ENCODE data around the gene KRT71.
A peak's percentile ranks its signal among the peaks of the same experiment; 100 is the strongest.

Gene KRT71

DNA sequence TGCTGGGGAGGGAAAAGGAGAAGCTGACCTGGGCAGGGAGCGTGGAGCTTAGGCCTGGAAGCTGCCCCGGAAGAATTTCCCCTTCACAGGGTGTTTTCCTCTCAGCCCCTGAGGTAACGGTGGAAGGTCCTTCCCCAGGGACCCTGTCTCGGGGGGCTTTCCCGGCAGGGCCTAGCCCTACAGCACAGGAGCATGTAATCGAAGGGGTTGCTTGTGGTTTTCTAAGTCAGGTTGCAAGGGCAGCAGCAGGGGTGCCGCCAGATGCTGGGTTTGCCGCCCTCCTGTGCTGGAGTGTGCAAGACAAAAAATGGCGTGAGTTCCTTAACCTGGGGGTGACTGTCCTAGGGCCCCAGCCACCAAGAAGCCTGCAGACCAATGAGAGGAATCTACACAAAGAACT, 22.3 kb upstream of the KRT71 start:
- DNase-seq (ENCODE audit: low read depth in 2 of 2), result no peak

DNA sequence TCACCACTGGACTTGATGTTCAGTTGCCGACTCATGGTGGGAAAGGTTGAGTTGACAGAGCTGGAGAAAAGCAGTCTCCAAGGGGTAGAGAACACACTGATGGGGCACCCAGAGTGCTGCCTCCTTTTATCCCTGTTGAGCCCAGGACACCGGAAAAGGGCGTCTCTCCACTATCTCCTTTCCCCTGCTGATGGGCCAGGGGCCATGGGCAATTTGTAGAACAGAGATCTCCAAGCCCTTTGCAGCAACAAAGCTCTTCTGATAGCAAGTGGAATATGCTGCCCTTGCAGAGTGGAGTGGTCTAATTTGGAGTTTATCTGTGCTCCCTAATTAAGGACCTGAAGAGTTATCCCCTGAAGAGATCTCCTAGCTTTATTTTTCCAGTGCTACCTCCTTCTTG, 20.8 kb upstream of the KRT71 start, which contains the start of gene KRT74:
TSS of gene KRT74 (minus strand) at position 101 of the 400 bp plus-strand sequence. CDS start at position 35, 66 bp downstream.
- DNase-seq (ENCODE audit: low read depth in 2 of 2), result no peak

DNA sequence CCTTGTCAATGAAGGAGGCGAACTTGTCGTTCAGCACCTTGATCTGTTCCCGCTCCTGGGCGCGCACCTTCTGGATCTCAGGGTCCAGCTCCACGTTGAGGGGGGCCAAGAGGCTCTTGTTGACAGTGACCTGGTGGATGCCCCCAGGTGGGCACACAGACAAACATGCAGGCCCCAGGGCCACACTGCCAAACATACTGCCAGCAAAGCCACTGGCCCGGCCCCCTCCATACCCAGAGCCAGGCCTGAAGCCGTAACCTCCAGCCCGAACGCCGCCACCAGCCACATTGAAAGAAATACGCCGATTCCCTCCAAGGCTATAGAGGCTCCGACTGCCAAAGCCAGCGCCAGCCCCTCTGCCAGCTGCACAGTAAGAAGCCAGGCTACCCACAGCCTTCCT, 20.4 kb upstream of the KRT71 start:
- no peak for DNase-seq (ENCODE audit: low read depth in 2 of 2)

DNA sequence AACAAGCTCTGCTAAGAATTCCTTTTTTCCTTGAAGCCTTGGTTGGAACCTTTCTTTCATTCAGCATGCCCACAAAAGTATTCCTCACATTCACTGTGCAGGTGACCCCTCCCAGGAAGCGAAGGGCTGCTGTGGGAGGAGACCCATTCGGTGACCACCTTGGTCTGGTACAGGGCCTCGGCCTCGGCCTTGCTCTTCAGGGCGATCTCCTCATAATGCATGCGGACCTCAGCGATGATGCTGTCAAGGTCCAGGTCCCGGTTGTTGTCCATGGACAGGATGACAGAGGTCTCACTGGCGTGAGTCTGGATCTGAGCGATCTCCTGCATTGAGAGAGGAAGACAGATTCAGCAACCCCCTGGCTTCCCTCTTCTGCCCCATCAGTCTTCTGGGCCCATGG, 17.6 kb upstream of the KRT71 start:
- DNase-seq (ENCODE audit: low read depth in 2 of 2), result no peak

DNA sequence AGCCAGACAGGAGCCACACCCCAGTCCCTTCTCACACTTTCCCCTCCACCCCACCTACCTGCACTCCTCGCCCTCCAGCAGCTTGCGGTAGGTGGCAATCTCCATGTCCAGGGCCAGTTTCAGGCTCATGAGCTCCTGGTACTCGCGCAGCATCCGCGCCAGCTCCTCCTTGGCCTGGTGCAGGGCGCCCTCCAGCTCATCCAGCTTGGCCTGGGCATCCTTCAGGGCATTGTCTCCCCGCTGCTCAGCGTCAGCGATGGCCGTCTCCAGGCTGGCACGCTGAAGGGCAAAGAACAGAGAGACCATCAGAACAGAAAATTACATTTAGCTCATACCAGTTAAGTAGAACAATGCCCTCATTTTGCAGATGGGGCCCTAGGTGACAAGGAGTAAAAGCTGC, 15.2 kb upstream of the KRT71 start:
- no peak for DNase-seq (ENCODE audit: low read depth in 2 of 2)

DNA sequence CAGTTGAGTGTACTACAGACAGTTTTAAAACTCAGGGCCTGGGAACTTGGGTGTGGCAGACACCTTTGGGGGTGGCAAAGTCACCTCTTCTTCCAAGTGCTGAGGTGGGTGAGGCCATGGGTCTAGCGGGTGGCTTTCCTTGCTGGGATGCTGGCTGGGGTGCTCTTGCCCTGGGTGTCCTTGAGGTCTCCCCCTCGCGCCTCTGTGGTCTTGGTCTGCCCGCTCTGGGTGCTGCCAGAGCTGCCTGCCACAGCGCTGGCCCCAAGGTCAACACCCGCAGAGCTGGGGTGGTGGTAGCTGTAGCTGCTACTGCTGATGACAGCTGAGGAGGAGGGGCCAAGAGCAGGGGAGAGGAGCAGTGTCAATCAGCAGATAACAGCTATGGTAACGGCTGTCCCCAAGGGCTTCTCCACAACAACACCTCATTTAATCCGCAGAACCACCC, 13.9 kb upstream of the KRT71 start:
- peak in 1 of 2 donors; percentile 1 for DNase-seq (ENCODE audit: low read depth in 2 of 2)

DNA sequence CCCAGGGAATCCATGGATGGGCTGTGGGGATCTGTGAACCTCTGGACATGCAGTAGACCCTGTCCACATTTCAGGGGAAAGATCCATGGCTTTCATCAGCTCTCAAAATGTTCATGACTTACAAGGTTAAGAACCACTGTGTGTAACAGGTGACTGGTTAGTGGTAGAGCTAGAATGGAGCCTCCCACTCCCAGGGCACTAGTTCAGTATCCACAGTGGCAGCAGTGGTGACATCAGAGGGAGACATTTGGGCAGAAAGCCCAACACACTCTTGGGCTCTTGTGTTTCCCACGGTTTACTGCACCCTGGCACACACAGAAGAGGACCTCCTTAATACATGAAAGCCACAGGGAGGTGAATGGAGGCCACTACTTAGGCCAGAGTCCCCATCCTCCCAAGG, 11.6 kb upstream of the KRT71 start:
- no peak for DNase-seq (ENCODE audit: low read depth in 2 of 2)

DNA sequence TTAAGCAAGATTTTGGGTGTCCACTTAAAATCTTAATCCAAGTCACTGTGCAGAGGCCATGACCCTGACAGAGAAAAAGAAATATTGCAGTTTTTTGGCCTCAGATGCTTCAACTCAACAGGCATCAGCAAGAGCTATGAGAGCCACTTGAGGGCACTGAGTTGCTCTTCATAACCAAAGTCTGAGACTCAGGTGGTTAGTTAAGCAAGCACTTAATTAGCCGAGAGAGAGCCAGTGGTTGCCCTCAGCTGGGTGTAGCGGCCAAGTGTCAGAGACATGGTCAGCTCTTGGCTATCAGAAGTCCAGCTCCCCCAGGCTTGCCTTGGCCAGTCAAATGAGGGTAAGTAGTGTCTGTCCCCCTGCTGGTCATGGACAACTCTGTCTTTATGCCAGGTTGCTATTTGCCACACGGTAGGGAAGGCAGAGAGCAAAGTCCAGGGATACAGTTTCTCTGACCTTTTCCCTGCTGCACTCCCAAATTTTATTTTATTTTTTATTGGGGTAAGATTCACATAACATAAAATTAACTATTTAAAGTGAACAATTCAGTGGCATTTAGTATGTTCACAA, 9.0 kb upstream of the KRT71 start:
- no peak for DNase-seq (ENCODE audit: low read depth in 2 of 2)

DNA sequence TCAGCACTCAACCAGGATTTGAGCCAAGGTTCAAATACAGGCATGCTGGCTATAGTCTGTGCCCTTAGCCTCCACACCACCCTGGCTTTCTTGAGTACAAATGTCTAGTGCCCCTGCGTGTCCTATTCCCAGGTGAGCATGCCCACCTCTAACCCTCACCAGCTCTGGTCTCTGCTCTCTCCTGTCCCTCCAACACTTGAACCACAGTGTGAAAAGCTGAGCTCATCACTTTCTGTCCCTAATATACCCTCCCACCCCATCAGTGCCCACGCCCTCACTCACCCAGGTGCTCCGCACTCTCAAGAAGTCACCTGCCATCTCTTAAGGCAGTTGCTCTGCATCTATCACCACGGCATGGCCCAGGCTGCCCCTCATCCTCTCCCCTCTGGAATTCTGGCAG, 7.0 kb upstream of the KRT71 start:
- DNase-seq (ENCODE audit: low read depth in 2 of 2), result no peak

DNA sequence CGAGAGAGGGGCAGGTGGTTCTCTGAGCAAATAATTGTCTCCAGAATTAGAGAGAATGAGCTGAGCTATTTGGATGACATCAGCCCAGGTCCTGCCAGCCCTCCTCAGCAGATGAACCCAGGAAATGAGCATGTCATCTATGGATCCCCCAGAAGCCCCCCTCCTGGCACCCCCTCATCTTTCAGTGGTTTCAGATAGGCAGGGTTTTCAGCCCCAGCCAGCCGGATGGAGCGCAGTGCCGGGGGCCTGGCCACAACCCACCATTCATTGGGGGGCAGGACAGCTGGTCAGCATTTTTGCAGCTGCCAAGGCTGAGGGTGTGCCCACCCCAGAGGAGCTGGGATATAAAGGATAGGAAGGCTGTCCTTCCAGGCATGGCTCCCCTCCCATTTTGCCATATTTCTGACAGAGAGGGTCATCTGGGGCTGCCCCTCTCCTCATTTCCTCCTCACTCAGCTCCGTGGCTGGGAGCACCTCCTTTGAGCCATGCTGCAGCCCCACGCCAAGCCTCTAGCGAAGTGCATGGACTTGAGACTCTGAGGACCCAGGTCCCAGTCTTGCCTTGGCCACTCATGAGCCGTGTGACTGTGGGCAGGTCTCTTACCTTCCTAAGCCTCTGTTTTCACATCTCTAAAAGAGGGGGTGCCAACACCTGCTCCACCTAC, 6.0 kb upstream of the KRT71 start:
- DNase-seq (ENCODE audit: low read depth in 2 of 2), result no peak

DNA sequence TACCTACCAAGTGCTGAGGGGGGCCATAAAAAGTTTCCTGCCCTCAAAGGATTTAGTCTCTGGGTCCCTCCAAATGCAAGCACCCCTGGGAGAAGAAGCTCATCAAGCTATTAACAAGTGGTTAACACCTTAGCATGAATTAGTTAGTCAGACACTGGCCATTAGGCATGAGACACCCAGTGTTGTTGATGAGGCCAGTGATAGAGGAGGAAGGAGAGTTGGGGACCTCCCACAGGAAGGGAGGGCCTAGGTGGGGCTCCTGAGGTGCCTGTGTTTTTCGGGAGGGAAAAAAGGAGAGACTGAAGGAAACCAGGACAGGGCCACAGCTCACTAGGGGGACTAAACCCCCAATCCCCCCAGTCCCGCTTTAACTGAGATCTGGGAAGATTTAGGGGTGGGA, 4.5 kb upstream of the KRT71 start:
- no peak for DNase-seq (ENCODE audit: low read depth in 2 of 2)

DNA sequence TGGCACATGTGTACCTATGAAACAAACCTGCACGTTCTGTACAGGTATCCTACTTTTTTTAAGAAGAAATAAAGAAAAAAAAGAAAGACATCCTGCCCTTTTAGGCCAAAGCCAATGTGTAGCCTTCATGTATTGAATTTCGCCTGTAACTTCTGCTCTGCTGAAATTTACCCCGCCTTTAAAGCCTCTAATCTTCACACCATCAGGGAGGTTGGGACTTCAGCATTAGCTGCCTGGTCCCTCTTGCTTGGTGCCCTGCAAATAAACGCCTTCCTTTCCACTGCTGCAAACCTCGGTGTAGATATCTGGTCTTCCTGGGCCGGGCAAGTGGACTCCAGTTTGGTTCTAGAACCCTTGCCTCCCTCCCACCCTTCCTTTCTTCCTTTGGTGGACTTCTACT, 2.6 kb upstream of the KRT71 start:
- no peak for DNase-seq (ENCODE audit: low read depth in 2 of 2)

DNA sequence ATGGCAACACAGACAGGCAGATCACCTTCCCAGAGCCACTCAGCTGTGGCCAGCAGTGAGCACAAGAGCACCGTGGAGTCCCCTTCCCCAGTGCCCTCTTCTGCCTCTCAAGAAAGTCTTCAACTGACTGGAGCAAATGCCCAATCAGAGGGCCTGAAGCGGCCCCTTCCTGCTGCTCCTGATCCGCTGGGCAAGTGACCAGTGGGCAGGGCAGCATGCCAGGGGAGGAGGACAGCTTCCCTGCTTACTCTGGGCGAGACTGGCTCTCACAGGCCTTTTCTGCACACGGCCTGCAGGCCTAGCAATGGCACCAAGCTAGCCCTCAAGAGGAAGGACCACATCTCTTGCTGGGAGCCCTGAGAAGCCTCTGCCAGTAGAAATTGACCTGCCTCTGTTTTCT, 890 bp downstream of the KRT71 start:
- no peak for DNase-seq (ENCODE audit: low read depth in 2 of 2)

DNA sequence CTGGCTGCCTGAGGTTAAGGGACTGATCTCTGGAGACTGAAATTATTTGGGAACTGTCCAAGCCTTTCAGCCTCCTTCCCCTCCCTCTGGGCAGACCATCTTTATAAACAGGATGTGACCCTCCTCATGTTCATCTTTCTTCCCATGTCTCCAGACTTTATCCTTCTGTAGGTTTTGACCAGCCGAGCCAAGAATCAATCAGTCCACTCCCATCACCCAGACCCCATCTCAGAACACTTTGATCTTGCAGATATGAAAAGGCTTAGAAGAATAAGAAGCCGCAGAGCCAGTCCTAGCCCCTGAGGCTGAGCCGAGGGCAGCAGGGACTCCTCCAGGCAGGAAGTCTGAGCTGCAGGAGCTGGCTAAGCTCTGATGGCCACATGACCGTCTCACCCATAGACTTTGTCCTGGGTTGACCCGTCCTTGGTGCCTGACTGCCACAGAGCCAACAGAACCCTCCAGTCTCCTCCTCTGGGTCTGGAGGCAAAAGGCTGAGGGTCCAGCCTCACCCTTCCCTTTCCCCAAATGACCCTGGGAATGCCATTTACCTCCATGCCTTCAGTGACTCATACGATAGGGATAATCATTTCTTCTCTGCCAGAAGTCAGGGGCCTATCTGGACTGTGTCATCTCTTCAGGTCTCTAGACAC, 1.6 kb downstream of the KRT71 start:
- DNase-seq (ENCODE audit: low read depth in 2 of 2), result no peak

DNA sequence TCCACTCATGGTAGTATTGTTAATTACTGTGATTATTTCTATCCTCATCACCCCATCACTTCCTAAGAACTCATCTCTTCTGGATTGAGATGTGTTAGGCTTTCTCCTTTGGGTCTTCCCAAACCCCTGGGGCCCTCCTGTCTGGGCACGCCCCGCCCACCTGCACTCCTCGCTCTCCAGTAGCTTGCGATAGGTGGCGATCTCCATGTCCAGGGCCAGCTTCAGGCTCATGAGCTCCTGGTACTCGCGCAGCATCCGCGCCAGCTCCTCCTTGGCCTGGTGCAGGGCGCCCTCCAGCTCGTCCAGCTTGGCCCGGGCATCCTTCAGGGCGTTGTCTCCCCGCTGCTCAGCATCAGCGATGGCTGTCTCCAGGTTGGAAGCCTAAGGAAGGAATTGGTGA, 6.8 kb downstream of the KRT71 start:
- DNase-seq (ENCODE audit: low read depth in 2 of 2), result no peak

DNA sequence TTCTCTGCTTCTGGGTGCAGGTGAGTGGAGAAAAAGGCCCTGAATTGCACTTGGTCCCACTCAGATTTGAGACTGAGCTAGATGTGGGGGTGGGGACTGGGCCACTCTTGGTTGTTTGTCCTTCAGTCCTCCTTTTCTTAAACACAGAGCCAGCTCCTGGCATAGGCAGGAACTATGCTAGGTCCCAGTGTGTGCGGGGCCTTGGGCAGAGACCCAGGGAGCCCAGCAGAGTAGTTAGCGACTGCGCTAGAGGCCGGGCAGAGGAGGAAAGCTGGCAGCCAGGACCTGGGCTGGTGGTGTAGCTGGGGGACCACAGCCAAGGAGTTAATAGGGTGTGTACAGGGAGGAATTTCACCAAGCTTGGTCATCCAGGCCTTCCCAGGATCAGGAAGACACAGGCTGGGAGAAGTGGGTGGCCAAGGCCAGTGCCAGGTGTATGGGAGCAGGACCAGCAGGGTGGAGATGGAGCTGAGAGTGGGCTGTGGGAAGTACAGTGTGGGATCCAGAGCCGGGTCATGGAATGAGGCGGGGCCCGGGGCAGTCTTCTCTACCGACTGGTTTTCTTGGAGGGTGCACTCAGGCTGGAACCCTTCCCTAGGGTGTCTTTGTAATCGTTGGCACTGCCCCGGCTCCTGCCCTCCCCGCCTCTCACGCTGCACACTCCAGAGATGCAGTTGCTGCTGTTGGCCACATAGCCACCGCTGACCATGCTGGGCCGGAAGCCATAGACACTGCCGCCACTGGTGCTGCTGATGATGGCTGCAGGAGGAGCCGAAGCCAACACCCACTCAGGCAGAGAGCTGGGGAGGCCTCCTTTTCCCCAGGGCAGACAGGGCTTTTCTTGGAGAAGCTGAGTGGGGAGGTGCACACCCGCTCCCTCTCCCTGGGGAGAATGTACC, 8.7 kb downstream of the KRT71 start:
- DNase-seq (ENCODE audit: low read depth in 2 of 2), result no peak

DNA sequence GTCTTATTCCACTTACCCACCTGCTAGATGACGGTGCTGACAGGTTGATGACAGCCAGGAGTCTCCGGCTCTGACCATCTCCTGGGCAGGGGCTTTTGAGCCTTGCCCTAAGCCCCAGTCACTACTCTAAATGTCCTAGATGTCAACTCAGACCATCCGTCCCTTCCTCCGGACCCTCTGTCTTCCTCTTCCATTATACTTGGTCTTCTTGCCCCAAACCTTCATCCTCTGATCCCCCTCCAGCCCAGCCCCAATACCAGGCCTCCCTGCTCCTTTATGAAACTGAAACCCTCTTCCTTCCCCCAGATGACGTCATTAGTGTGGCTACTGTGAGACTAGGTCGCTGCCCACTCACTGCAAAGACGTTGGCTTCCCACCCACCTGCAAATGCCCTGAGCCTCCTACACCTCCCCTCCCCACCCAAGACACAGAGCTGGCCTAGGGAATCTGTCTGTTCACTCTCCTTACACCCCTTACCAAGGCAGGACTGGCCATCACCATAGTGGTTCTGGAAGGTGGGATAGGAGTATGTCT, 10.1 kb downstream of the KRT71 start:
- DNase-seq (ENCODE audit: low read depth in 2 of 2), result no peak

DNA sequence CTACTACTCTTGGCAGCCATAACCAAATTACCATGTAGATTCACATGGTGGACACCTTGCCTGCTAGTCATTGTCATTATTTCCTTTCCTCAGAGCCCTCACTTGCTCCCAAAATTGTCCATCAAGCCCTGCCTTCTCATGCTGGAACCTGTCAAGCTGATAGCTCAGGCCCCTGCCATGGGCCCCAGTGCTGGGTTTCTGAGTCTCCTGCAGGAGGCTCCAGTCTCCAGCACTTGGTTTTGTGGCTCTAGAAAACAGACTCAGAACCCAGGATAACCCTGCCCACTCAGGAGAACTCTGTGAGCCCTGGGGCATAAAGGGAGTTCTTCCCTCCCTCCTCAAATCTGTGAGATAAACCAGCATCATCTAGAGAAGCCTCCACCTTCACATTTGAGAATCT, 10.8 kb downstream of the KRT71 start:
- no peak for DNase-seq (ENCODE audit: low read depth in 2 of 2)

DNA sequence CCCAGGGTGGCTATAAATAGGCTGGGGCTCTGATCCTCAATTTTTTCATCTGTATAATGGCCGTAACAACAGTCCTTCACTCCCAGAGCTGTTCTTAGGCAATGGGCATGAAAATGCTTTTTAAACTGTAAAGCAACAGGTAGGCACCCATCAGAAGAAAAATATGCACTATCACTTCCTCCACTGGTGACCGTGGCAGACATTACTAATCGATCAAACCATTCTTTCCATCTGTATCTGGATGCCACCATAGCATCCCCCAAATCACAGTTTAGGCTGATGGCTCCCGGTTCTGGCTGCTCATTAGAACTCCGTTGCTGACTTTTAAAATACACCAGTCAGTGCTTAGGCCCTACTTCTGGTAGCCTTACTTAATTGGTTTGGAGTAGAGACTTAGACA, 11.2 kb downstream of the KRT71 start:
- DNase-seq (ENCODE audit: low read depth in 2 of 2), result no peak

DNA sequence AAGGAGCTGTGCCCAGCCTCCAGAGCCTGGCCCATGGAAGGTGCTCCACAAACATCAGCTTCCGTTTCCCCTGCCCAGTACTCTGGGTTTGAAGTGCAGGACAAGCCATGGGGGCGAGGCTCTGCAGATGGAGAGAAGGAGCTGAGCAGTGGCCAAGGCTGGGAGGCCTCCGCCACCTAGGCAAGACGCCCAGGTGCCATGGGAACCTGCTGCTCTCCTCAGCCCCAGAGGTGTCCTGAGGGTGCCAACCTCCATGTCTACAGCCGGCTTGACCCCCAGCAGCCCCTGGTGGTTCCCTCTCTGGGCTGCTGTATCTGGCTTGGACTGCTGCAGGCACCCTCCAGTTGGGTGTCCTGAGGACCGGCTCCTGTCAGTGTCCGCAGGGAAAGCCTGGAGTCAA, 12.4 kb downstream of the KRT71 start:
- DNase-seq (ENCODE audit: low read depth in 2 of 2), result no peak

DNA sequence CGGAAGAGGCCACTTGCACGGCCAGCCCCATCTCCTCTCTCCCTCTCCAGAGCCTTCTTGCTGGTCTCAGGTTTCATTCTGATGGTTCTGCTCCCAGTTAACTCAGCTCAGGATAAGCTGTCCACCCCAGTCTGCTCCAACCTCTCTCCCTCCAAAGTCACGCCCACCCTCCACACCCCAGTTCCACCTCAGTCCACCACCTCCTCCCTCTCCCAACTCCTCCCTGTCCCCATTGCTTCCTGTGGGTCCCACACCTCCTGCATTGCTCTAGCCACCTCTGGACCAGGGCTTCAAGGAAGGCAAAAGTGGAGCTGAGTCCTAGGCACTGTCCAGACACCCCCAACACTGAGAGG, 13.1 kb downstream of the KRT71 start:
- DNase-seq (ENCODE audit: low read depth in 2 of 2), result no peak

All from stimulated activated CD8-positive, alpha-beta memory T cell treated with anti-CD3 and anti-CD28 coated beads, Interleukin-2, amount 100 ng/mL, for 48 hours (primary cell).